A549 (cell line): ENCODE data around the gene PPP1R3D. TPM values are rescaled to one million over a fixed set of nuclear protein-coding genes. Genes with fewer than 3 reads are reported as not detected.

ENCODE experiments used
- ATAC-seq, 2 experiments: fragments of 200-7000 bp in 1 of 2; fragments of >200 bp in 1 of 2; cut with Nextera tagmentation in 1 of 2; cut with Tn5 transposase in 1 of 2; 3 replicates each; pipeline versions ENCODE4 v1.8.0 to v1.9.1; 2018 to 2020; ENCODE audit warnings: mild to moderate bottlenecking in 1 of 2, moderate library complexity in 1 of 2
- CTCF ChIA-PET: fragments of 300-600 bp; sonication (Branson Sonifier 250); formaldehyde crosslinking; extraction: SDS; loops from one replicate; lab custom pipeline; 2021; ENCODE audit warnings: antibody characterized with exemption, inconsistent platforms; lab: Yijun Ruan, JAX
- POLR2A ChIA-PET: fragments of 350-600 bp; formaldehyde crosslinking; extraction: SDS; loops from one replicate; lab custom pipeline; 2021; ENCODE audit warnings: antibody characterized with exemption, inconsistent platforms; lab: Yijun Ruan, JAX
- DNase-seq, 2 experiments: peaks; one replicate each; pipeline versions ENCODE4 v3.0.0 to v3.0.0-alpha.2; 2011 to 2016; ENCODE audit warnings: low read depth in 1 of 2, low spot score in 1 of 2
- FAIRE-seq: peaks from 2 replicates; lab custom pipeline; 2011; peaks lifted over from hg19 to GRCh38; lab: Jason Lieb, UNC
- H3K27ac ChIP-seq, 2 experiments: fragments of >200 bp; sonication (Bioruptor Twin); formaldehyde crosslinking; 3 replicates each; pipeline ENCODE4 v1.5.1; 2016 to 2017
- H3K4me1 ChIP-seq: fragments of >200 bp; sonication (Bioruptor Twin); formaldehyde crosslinking; 3 replicates; pipeline ENCODE4 v1.6.1; 2016
- H3K4me2 ChIP-seq: fragments of >200 bp; sonication (Bioruptor Twin); formaldehyde crosslinking; 3 replicates; pipeline ENCODE4 v1.6.1; 2016
- H3K4me3 ChIP-seq: fragments of >200 bp; sonication (Bioruptor Twin); formaldehyde crosslinking; 3 replicates; pipeline ENCODE4 v1.5.1; 2016
- H3K9me3 ChIP-seq: fragments of >200 bp; sonication (Bioruptor Twin); formaldehyde crosslinking; 3 replicates; pipeline ENCODE4 v1.6.1; 2016
- CBX8 ChIP-seq: fragments of 200-600 bp; sonication (generic); IDR thresholded peaks from 2 replicates; pipeline ENCODE4 v1.6.1; 2016
- CEBPB ChIP-seq, 2 experiments: fragments of >200 bp in 1 of 2; sonication (Bioruptor Twin) in 1 of 2; formaldehyde crosslinking in 1 of 2; IDR thresholded peaks; 2 replicates each; pipeline ENCODE4 v1.6.1; 2012 to 2016
- CHD4 ChIP-seq: fragments of 200-600 bp; sonication (generic); IDR thresholded peaks from 2 replicates; pipeline ENCODE4 v1.6.1; 2016; ENCODE audit warnings: antibody characterized with exemption, mild to moderate bottlenecking, borderline replicate concordance
- CTCF ChIP-seq: fragments of >200 bp; sonication (Bioruptor Twin); formaldehyde crosslinking; IDR thresholded peaks from 3 replicates; pipeline ENCODE4 v1.5.1; 2016
- EHMT2 ChIP-seq: fragments of 200-600 bp; sonication (generic); IDR thresholded peaks from 2 replicates; pipeline ENCODE4 v1.6.1; 2016; ENCODE audit warnings: antibody characterized with exemption, low read depth, mild to moderate bottlenecking, moderate library complexity
- FOSB ChIP-seq: fragments of 250-450 bp; sonication (Bioruptor Pico); IDR thresholded peaks from 2 replicates; pipeline ENCODE4 v1.5.0; 2020; ENCODE audit warnings: mild to moderate bottlenecking, moderate library complexity
- FOXS1 ChIP-seq: fragments of 250-450 bp; sonication (Bioruptor Pico); IDR thresholded peaks from 2 replicates; pipeline ENCODE4 v1.5.0; 2020; ENCODE audit warnings: mild to moderate bottlenecking, moderate library complexity
- HMGXB4 ChIP-seq: fragments of 250-450 bp; sonication (Bioruptor Pico); IDR thresholded peaks from 2 replicates; pipeline ENCODE4 v1.5.0; 2021; ENCODE audit warnings: mild to moderate bottlenecking, moderate library complexity, borderline replicate concordance
- MAFK ChIP-seq: fragments of 450-650 bp; IDR thresholded peaks from 2 replicates; pipeline ENCODE4 v1.6.1; 2014; ENCODE audit not compliant: partially characterized antibody
- MAX ChIP-seq: IDR thresholded peaks from 2 replicates; pipeline ENCODE4 v1.6.1; 2012
- MAZ ChIP-seq: fragments of 150-350 bp; IDR thresholded peaks from 2 replicates; pipeline ENCODE4 v1.6.1; 2014; ENCODE audit warnings: antibody characterized with exemption, low read depth, low read length, borderline replicate concordance
- NFE2L2 ChIP-seq: fragments of 150-350 bp; conservative IDR thresholded peaks from 2 replicates; pipeline ENCODE4 v1.6.1; 2014; ENCODE audit warnings: low read length
- PHF8 ChIP-seq: fragments of 200-600 bp; sonication (generic); IDR thresholded peaks from 2 replicates; pipeline ENCODE4 v1.6.1; 2016; ENCODE audit warnings: low read depth, mild to moderate bottlenecking, antibody characterized with exemption, moderate library complexity, borderline replicate concordance
- RAD21 ChIP-seq, 2 experiments: fragments of >200 bp in 1 of 2; sonication (Bioruptor Twin) in 1 of 2; formaldehyde crosslinking in 1 of 2; IDR thresholded peaks in 1 of 2; conservative IDR thresholded peaks in 1 of 2; 2 replicates in 1 of 2; 3 replicates in 1 of 2; pipeline ENCODE4 v1.6.1; 2012 to 2018; ENCODE audit warnings: inconsistent platforms in 1 of 2
- RFX5 ChIP-seq: fragments of 450-650 bp; IDR thresholded peaks from 2 replicates; pipeline ENCODE4 v1.7.1; 2014; ENCODE audit warnings: antibody characterized with exemption, mild to moderate bottlenecking, moderate library complexity
- RNF2 ChIP-seq: fragments of 200-600 bp; sonication (generic); IDR thresholded peaks from 2 replicates; pipeline ENCODE4 v1.6.1; 2016; ENCODE audit warnings: low read depth, mild to moderate bottlenecking, antibody characterized with exemption, moderate library complexity, borderline replicate concordance
- TP53 ChIP-seq: fragments of 250-450 bp; sonication (Bioruptor Pico); IDR thresholded peaks from 2 replicates; pipeline ENCODE4 v1.5.0; 2021; ENCODE audit warnings: mild to moderate bottlenecking, moderate library complexity
- ZC3H11A ChIP-seq: fragments of 450-650 bp; IDR thresholded peaks from 2 replicates; pipeline ENCODE4 v1.6.1; 2014; ENCODE audit warnings: antibody characterized with exemption, mild to moderate bottlenecking
- ZSCAN20 ChIP-seq: fragments of 250-450 bp; sonication (Bioruptor Pico); IDR thresholded peaks from 2 replicates; pipeline ENCODE4 v1.8.0; 2022; ENCODE audit warnings: mild to moderate bottlenecking, moderate library complexity
- WGBS: methylation state at CpG from one replicate; pipeline ENCODE4 v1.1.6; 2017; ENCODE audit errors: missing lambda C conversion rate; 5-methylcytosine and 5-hydroxymethylcytosine counted together
- polyA plus RNA-seq, 4 experiments: library from polyadenylated mRNA; depleted of rRNA in 3 of 4; stranded (reverse); fragments of >200 nt; fragmentation: RNase III in 1 of 4; extraction: RNeasy Plus Mini Kit Qiagen cat#74134 plus additional on column Dnase treatment in 1 of 4; gene quantifications; 2 replicates in 3 of 4; 3 replicates in 1 of 4; pipeline ENCODE4 v1.2.3, GENCODE V29; 2011 to 2017
- TF ChIP-seq, protein P1 (sequence below): fragments of >200 bp; sonication (Bioruptor Twin); formaldehyde crosslinking; IDR thresholded peaks from 2 replicates; pipeline ENCODE4 v1.6.1; 2016
- TF ChIP-seq, protein P2 (sequence below): fragments of >200 bp; sonication (Bioruptor Twin); formaldehyde crosslinking; IDR thresholded peaks from 3 replicates; pipeline ENCODE4 v1.6.1; 2016

The PPP1R3D gene
- polyA plus RNA-seq, 2 of the 4 experiments (the other 2 are of a cell fraction) = 2.7 to 3.9 TPM

GRCh38 chr20:59923514-59923913, 16.6 kb downstream of the PPP1R3D start:
- no peak for DNase-seq
- ChIA-PET CTCF (interaction anchor here (0.6 to 1.7 kb wide), 2 partner anchors 11 to 140 kb away, joined by 3 to 5 read pairs; partner anchors contain the start of gene SYCP2), POLR2A (no interaction called here)
- H3K4me3 ChIP-seq = no peak overlapping the region
- WGBS = 86% methylated on average over 1 of the region's 1 CpG
- peaks cover 12% of the 10 kb centered on the region; the same call in 1 of the 3 replicates for H3K4me1 ChIP-seq
- no peak overlapping the region for H3K27ac ChIP-seq
- H3K4me2 ChIP-seq = no peak overlapping the region
- TF ChIP-seq FOXS1 = no peak
- no peak for FAIRE-seq
- H3K9me3 ChIP-seq = no peaks in the 10 kb centered on the region
- ATAC-seq = no peak

- FAIRE-seq = no peak
- Histone ChIP-seq H3K9me3 (no peaks in the 10 kb centered on the region), H3K4me2 (peak overlapping the region; percentile 7; the same call in 2 of the 3 replicates), H3K4me1 (peaks cover 12% of the 10 kb centered on the region; the same call in 1 of the 3 replicates), H3K4me3 (no peak overlapping the region), H3K27ac (no peak overlapping the region)
- POLR2A ChIA-PET = no interaction called here
- CTCF ChIA-PET = no interaction called here
- TF ChIP-seq EHMT2 (no peak), MAFK (no peak)
- no peak for ATAC-seq
- no peak for DNase-seq
Observed at GRCh38 chr20:59920944-59921343, 19.2 kb downstream of the PPP1R3D start.

- 70% methylated on average over 4 of the region's 4 CpGs for WGBS
- ATAC-seq (no peak), FAIRE-seq (no peak), DNase-seq (no peak)
- H3K4me2 ChIP-seq = no peak overlapping the region
- no peak overlapping the region for H3K27ac ChIP-seq
- ChIA-PET CTCF (interaction anchor here (1.2 to 1.7 kb wide), 2 partner anchors 21 to 28 kb away, joined by 3 to 6 read pairs; partner anchors contain the start of genes FAM217B, PPP1R3D and SYCP2), POLR2A (no interaction called here)
- no peaks in the 10 kb centered on the region for H3K4me1 ChIP-seq
- TF ChIP-seq CTCF (no peak), RNF2 (no peak), RFX5 (no peak), ZC3H11A (no peak), MAZ (no peak), HMGXB4 (CRISPR knock-in tag) (no peak), CBX8 (no peak), CEBPB (IDR thresholded peaks at IDR 0.05) (no peak), NFE2L2 (no peak), RAD21 (conservative IDR thresholded peaks at IDR 0.05 in 1 of 2, IDR thresholded peaks at IDR 0.05 in 1 of 2) (no peak), ZSCAN20 (CRISPR knock-in tag) (no peak), MAX (no peak), TP53 (no peak), FOSB (CRISPR knock-in tag) (no peak), CHD4 (no peak), PHF8 (no peak)
- TF ChIP-seq, protein P1, sequence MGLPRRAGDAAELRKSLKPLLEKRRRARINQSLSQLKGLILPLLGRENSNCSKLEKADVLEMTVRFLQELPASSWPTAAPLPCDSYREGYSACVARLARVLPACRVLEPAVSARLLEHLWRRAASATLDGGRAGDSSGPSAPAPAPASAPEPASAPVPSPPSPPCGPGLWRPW = no peak
- TF ChIP-seq, protein P2, sequence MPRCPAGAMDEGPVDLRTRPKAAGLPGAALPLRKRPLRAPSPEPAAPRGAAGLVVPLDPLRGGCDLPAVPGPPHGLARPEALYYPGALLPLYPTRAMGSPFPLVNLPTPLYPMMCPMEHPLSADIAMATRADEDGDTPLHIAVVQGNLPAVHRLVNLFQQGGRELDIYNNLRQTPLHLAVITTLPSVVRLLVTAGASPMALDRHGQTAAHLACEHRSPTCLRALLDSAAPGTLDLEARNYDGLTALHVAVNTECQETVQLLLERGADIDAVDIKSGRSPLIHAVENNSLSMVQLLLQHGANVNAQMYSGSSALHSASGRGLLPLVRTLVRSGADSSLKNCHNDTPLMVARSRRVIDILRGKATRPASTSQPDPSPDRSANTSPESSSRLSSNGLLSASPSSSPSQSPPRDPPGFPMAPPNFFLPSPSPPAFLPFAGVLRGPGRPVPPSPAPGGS = no peak
- H3K4me3 ChIP-seq = no peak overlapping the region
- H3K9me3 ChIP-seq = no peaks in the 10 kb centered on the region
Observed at GRCh38 chr20:59912609-59913008, 27.5 kb downstream of the PPP1R3D start.
